HG03066 (cell line): Measurements from ENCODE around the gene SPAG16.
"Not testable (repeated sequence)": the region's sequence is repeated elsewhere in the genome, so short reads cannot be mapped to it uniquely, and the experiment has no call there.

Experiments
- ATAC-seq: cut with Tn5 transposase; IDR thresholded peaks from one replicate; pipeline ENCODE4 v1.9.1; 2021; ENCODE audit warnings: low read depth; ENCODE audit not compliant: unreplicated experiment

The SPAG16 gene

GRCh38 chr2:213688133-213688532 lies 403.9 kb downstream of the SPAG16 start:
- no peak for ATAC-seq

- not testable (repeated sequence) for ATAC-seq
Measured at GRCh38 chr2:213688825-213689224, 404.6 kb downstream of the SPAG16 start.

GRCh38 chr2:213689585-213689984 lies 405.3 kb downstream of the SPAG16 start:
- no peak for ATAC-seq

GRCh38 chr2:213691351-213691750 lies 407.1 kb downstream of the SPAG16 start:
- no peak for ATAC-seq

- peak; percentile 46 for ATAC-seq
Measured at GRCh38 chr2:213696442-213696841, 412.2 kb downstream of the SPAG16 start.

GRCh38 chr2:213701365-213701764 lies 417.1 kb downstream of the SPAG16 start:
- not testable (repeated sequence) for ATAC-seq

- ATAC-seq = no peak
Measured at GRCh38 chr2:213703406-213704098, 419.3 kb downstream of the SPAG16 start.

GRCh38 chr2:213710164-213710563 lies 425.9 kb downstream of the SPAG16 start:
- ATAC-seq = no peak

- not testable (repeated sequence) for ATAC-seq
Measured at GRCh38 chr2:213718411-213718810, 434.1 kb downstream of the SPAG16 start.

GRCh38 chr2:213722565-213722964 lies 438.3 kb downstream of the SPAG16 start:
- no peak for ATAC-seq

GRCh38 chr2:213723041-213723560 lies 438.8 kb downstream of the SPAG16 start:
- no peak for ATAC-seq

GRCh38 chr2:213723707-213724106 lies 439.4 kb downstream of the SPAG16 start:
- ATAC-seq = no peak

GRCh38 chr2:213726101-213726500 lies 441.8 kb downstream of the SPAG16 start:
- ATAC-seq = no peak

GRCh38 chr2:213733893-213734292 lies 449.6 kb downstream of the SPAG16 start:
- ATAC-seq = peak; percentile 79

GRCh38 chr2:213740453-213740852 lies 456.2 kb downstream of the SPAG16 start:
- ATAC-seq = peak; percentile 67

- peak; percentile 91 for ATAC-seq
Measured at GRCh38 chr2:213751446-213751845, 467.2 kb downstream of the SPAG16 start.

GRCh38 chr2:213752575-213752974 lies 468.3 kb downstream of the SPAG16 start:
- ATAC-seq = no peak

- no peak for ATAC-seq
Measured at GRCh38 chr2:213757525-213757924, 473.3 kb downstream of the SPAG16 start.

GRCh38 chr2:213763354-213763753 lies 479.1 kb downstream of the SPAG16 start:
- no peak for ATAC-seq

- ATAC-seq = no peak
Measured at GRCh38 chr2:213763963-213764362, 479.7 kb downstream of the SPAG16 start.

- no peak for ATAC-seq
Measured at GRCh38 chr2:213764849-213765248, 480.6 kb downstream of the SPAG16 start.

- ATAC-seq = peak; percentile 35
Measured at GRCh38 chr2:213766062-213766461, 481.8 kb downstream of the SPAG16 start.
